ENCODE results near the gene ADGRG6. TPM values are rescaled to one million over a fixed set of nuclear protein-coding genes. Genes with fewer than 3 reads are reported as not detected.

ADGRG6 gene
- total RNA-seq, 1 experiment from 2014 or later: 0.49 TPM

GRCh38 chr6:142441716-142442115 is 139.9 kb downstream of the ADGRG6 start:
- Histone ChIP-seq H3K36me3 (ENCODE audit: insufficient read depth, low read length, poor library complexity, severe bottlenecking) (no peaks in the 10 kb centered on the region), H3K27me3 (replicated peaks; ENCODE audit: insufficient read depth, low read depth, low read length, poor library complexity) (no peaks in the 10 kb centered on the region), H3K4me3 (ENCODE audit: low read depth, low read length, poor library complexity, severe bottlenecking) (no peak overlapping the region), H3K9me3 (ENCODE audit: low read depth, low read length, poor library complexity, severe bottlenecking) (no peaks in the 10 kb centered on the region), H3K27ac (ENCODE audit: low read depth, low read length, poor library complexity, severe bottlenecking) (no peak overlapping the region), H3K4me1 (ENCODE audit: insufficient read depth, low read length, poor library complexity, severe bottlenecking) (peaks cover 17% of the 10 kb centered on the region)
- no TSS peak for BruUV-seq (replicated peaks)
- TF ChIP-seq, protein P1, sequence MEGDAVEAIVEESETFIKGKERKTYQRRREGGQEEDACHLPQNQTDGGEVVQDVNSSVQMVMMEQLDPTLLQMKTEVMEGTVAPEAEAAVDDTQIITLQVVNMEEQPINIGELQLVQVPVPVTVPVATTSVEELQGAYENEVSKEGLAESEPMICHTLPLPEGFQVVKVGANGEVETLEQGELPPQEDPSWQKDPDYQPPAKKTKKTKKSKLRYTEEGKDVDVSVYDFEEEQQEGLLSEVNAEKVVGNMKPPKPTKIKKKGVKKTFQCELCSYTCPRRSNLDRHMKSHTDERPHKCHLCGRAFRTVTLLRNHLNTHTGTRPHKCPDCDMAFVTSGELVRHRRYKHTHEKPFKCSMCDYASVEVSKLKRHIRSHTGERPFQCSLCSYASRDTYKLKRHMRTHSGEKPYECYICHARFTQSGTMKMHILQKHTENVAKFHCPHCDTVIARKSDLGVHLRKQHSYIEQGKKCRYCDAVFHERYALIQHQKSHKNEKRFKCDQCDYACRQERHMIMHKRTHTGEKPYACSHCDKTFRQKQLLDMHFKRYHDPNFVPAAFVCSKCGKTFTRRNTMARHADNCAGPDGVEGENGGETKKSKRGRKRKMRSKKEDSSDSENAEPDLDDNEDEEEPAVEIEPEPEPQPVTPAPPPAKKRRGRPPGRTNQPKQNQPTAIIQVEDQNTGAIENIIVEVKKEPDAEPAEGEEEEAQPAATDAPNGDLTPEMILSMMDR (conservative IDR thresholded peaks at IDR 0.05; ENCODE audit: low read depth, low read length): no peak
- no peak for TF ChIP-seq EZH2 (IDR thresholded peaks at IDR 0.05; ENCODE audit: borderline replicate concordance, low read depth, low read length, poor library complexity, severe bottlenecking)
- intact Hi-C loops (cut with micrococcal nuclease; ENCODE audit: unreplicated experiment): no loop called here
- no peak for DNase-seq (ENCODE audit: low spot score)
- POLR2A ChIA-PET (ENCODE audit: low non-redundant PET): no interaction called here
- CTCF ChIA-PET: no interaction called here

- POLR2A ChIA-PET (ENCODE audit: low non-redundant PET): no interaction called here
- CTCF ChIA-PET: no interaction called here
- Histone ChIP-seq H3K4me3 (ENCODE audit: low read depth, low read length, poor library complexity, severe bottlenecking) (no peak overlapping the region), H3K27ac (ENCODE audit: low read depth, low read length, poor library complexity, severe bottlenecking) (no peak overlapping the region), H3K9me3 (ENCODE audit: low read depth, low read length, poor library complexity, severe bottlenecking) (no peaks in the 10 kb centered on the region), H3K27me3 (replicated peaks; ENCODE audit: insufficient read depth, low read depth, low read length, poor library complexity) (no peaks in the 10 kb centered on the region), H3K36me3 (ENCODE audit: insufficient read depth, low read length, poor library complexity, severe bottlenecking) (no peaks in the 10 kb centered on the region), H3K4me1 (ENCODE audit: insufficient read depth, low read length, poor library complexity, severe bottlenecking) (peaks cover 17% of the 10 kb centered on the region)
- no peak for TF ChIP-seq EZH2 (IDR thresholded peaks at IDR 0.05; ENCODE audit: borderline replicate concordance, low read depth, low read length, poor library complexity, severe bottlenecking)
- TF ChIP-seq, protein P1 (conservative IDR thresholded peaks at IDR 0.05; ENCODE audit: low read depth, low read length): no peak
- intact Hi-C loops (cut with micrococcal nuclease; ENCODE audit: unreplicated experiment): no loop called here
- DNase-seq (ENCODE audit: low spot score): no peak
- BruUV-seq (replicated peaks): no TSS peak
Observed at GRCh38 chr6:142443102-142443501, 141.3 kb downstream of the ADGRG6 start.

DNA sequence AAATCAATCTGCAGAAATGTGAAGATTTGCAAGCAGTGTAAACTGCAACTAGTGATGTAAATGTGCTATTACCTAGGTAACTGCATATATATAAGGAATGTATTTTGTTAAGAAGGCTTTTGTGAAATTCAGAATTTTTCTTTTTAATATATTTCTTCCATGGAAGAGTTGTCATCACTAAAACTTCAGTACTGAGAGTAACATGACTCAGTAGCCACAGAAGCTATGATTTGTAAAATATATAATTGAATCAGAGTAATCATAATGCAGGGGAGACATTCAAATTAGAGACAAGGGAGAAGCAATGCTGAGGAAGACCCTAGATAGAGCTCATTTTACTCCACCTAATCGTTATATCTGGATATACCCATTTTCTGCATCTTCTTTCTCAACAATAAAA is 141.7 kb downstream of the ADGRG6 start:
- ChIA-PET POLR2A (ENCODE audit: low non-redundant PET) (no interaction called here), CTCF (no interaction called here)
- H3K4me1 ChIP-seq (ENCODE audit: insufficient read depth, low read length, poor library complexity, severe bottlenecking): peaks cover 17% of the 10 kb centered on the region
- H3K9me3 ChIP-seq (ENCODE audit: low read depth, low read length, poor library complexity, severe bottlenecking): no peaks in the 10 kb centered on the region
- TF ChIP-seq, protein P1 (conservative IDR thresholded peaks at IDR 0.05; ENCODE audit: low read depth, low read length): no peak
- TF ChIP-seq EZH2 (IDR thresholded peaks at IDR 0.05; ENCODE audit: borderline replicate concordance, low read depth, low read length, poor library complexity, severe bottlenecking): no peak
- no peak overlapping the region for H3K4me3 ChIP-seq (ENCODE audit: low read depth, low read length, poor library complexity, severe bottlenecking)
- intact Hi-C loops (cut with micrococcal nuclease; ENCODE audit: unreplicated experiment): no loop called here
- BruUV-seq (replicated peaks): no TSS peak
- no peaks in the 10 kb centered on the region for H3K36me3 ChIP-seq (ENCODE audit: insufficient read depth, low read length, poor library complexity, severe bottlenecking)
- no peak overlapping the region for H3K27ac ChIP-seq (ENCODE audit: low read depth, low read length, poor library complexity, severe bottlenecking)
- H3K27me3 ChIP-seq (replicated peaks; ENCODE audit: insufficient read depth, low read depth, low read length, poor library complexity): no peaks in the 10 kb centered on the region
- no peak for DNase-seq (ENCODE audit: low spot score)

All from A673 (cell line).